ENCODE data around the gene TTC28.
"Not testable (repeated sequence)": the region's sequence is repeated elsewhere in the genome, so short reads cannot be mapped to it uniquely, and the experiment has no call there.

Gene TTC28

DNA sequence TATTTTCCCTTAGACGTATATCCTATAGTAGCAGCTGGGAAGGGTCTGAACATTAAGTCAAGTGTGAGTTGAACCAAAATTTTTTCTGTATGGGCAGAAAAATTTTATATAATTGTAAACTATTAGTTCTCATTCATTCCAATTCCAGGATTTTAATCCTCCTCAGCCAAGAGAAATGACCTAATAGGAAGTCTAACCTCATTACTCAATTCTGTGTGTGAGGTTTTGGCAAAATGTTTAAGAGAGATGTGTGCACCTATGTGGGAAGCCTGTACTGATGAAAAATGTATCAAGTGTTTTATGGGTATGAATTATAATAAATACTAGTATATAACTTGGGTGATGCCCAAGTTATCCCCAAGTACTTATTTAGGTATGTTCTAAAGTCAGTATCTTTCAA is 449.0 kb downstream of the TTC28 start:
- DNase-seq (ENCODE audit: low read depth in 3 of 3): no peak

DNA sequence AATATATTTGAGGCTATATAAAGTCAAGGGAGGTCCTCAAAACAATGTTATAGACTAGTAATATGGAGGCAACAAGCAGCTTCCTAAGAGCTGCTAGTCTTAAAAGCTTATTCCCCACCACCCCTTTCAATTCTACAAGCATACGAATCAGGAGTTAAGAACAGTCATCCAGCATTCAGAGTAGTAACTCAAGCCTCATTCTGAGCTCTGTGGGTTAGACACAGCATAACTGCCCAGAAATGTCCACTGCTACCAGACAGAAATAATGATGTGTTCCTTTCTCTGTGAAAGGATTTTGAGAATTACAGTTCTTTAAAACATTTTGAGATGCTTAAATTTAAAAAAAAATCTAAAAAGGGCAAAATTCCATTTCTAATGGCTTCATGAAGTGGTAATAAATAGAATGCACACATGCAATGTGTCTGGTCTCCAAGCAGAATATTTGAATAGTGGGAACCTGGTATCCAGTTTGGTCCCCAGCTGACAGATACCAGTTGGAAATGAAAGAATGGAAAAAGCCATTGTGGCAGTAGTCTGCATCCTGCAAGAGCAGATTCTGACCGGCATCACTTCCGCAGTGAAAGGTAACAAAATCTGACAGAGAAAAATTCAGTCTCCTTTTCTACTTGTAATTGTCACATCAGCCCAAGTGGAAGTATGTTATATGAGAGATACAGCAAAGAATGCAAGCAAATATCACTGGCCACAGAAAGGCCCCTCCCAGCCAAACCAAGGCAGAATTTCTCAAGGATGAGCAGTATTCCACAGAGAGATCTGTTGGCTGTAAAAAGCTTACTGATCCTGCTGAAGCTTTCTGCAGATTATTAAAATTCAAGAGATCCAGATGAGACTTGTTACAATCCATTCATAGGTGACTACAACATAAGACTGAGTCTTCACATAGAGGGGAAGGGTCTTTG is 449.8 kb downstream of the TTC28 start:
- no peak for DNase-seq (ENCODE audit: low read depth in 3 of 3)

DNA sequence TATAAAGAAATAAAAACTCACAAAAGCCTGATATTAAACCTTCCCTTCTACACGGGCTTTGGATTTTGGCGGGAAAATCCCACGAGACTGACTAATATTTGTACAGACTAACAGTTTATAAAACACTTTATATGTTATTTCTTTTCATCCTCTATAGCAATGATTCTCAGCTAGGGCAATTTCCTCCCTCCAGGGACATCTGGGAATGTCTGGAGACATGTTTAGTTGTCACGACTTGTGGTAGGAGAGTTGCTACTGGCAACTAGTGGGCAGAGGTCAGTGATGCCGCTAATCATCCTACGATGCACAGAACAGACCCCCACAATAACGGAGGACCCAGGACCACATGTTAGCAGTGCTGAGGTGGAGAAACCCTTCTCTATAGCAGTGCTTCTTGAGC is 455.8 kb downstream of the TTC28 start:
- no peak for DNase-seq (ENCODE audit: low read depth in 3 of 3)

DNA sequence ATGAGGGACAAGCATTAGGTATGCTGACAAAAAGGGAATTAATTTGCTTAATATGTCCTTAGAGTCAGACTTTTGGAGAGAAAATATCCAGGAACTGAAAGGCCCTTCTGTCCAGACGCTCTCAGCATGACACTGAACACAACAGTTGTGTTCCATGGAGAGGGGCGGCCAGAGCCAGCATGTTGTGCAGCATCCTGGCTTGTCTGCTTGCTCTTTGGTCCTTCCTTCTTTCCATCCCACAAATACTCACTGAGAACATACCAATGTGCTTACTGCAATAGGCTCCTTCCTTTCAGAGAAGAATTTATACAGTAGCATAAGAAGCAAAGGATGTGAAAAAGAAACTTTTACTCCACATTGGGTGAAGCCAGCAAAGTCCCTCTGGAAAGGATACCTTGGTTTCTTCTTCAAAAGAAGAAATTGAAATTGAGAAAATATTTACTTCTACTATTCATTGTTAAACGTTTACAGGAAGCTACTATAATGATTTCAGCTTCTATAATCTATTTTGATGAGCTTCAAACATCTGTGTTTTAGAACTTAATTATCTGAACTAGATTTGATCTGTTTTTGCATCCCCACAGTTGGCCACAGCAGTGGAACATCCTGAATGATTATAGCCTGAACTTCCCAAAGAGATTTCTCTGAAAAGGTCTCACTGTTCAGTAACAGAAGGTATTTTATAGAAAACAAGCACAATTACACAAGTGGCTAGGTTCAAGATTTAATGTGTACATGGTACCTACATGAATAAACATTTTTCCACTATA is 456.5 kb downstream of the TTC28 start:
- DNase-seq (ENCODE audit: low read depth in 3 of 3): no peak

DNA sequence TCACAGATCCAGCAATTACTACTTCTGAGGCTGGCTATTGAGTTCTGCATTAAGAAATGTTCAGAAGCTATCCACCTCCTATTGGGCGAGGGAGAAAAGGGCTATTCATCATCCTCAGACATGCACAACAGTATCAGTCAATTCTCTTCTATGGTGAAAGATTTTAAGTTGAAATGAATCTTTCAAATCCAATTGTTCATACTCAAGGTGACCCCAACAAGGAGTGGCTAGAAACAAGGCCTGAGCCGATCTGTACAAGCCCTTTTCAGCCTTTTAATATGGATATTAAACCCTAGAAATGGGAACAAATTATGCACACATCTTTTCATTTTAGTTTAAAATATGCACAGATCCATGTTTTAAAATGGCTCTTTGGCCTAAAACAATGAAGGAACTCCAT is 457.1 kb downstream of the TTC28 start:
- DNase-seq (ENCODE audit: low read depth in 3 of 3): no peak

DNA sequence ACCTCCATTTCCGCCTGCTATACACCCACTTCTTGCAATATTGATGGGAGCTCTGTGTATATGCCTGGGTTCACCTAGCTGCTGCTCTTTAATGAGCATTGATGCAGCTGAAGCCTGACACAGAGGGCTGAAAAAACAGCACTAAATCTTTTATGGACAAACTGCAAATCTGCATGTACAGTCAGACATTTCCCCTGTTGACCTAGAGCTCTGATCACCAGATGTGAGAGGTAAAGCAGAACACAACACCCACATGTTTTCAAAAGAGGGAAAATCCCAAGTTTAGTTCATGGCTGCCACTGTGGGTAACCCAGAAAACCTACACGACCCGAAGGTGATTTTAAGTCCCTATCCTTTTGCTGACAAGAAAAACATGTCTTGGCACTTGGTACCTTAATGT is 457.6 kb downstream of the TTC28 start:
- no peak for DNase-seq (ENCODE audit: low read depth in 3 of 3)

DNA sequence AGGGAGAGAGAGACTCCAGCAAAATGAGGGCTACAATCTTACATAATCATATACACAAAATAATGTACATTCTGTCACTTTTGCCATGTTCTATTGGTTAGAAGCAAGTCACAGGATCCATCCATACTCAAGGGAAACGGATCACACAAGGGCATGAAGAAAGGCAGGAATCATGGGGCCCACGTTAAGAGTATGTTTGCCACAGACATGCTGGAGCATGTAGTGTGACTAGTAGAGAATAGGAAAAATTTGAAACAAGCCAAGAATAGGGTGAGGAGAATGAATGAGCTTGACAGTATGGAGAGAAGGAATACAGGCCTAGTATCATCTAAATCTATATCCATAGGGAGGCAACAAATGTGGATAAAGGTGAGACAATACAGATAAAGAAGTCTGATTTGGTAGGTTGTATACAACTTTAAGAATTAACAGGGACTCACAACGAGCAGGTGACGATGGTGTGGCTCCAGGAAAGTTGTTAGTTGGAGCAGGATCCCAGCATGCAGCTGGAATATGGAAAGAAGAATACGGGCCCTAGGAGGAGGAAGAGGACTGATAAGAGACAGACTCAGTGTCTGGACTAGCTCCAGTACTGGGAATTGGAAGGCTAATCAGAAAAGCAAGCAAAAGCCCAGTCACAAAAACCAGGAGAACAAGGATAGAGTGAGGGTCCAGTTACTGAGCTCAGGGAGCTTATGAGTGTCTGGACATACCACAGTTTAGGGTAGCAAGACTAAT is 458.8 kb downstream of the TTC28 start:
- DNase-seq (ENCODE audit: low read depth in 3 of 3): no peak

DNA sequence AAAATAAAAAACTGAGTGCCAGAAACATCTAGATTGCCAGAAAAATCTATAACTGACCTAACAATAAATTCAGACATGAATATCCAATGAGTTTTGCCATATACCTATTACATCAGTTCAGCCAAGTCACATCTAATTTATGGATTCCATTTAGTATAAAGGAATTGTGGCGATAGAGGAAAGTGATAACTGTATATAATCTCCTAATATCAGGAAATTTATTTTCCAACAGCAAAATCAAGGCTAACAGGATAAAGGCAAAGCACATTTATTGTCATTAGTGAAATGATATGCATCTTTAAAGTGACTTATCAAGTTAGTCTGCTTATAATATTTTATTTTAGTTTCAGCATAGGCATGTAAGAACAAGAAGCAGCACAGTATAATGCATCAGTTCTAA is 462.4 kb downstream of the TTC28 start:
- no peak for DNase-seq (ENCODE audit: low read depth in 3 of 3)

DNA sequence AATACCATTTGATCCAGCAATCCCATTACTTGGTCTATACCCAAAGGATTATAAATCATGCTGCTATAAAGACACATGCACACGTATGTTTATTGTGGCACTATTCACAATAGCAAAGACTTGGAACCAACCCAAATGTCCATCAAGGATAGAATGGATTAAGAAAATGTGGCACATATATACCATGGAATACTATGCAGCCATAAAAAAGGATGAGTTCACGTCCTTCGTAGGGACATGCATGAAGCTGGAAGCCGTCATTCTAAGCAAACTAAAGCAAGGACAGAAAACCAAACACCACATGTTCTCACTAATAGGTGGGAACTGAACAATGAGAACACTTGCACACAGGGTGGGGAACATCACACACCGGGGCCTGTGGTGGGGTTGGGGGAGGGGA is 464.9 kb downstream of the TTC28 start:
- DNase-seq (ENCODE audit: low read depth in 3 of 3): not testable (repeated sequence)

DNA sequence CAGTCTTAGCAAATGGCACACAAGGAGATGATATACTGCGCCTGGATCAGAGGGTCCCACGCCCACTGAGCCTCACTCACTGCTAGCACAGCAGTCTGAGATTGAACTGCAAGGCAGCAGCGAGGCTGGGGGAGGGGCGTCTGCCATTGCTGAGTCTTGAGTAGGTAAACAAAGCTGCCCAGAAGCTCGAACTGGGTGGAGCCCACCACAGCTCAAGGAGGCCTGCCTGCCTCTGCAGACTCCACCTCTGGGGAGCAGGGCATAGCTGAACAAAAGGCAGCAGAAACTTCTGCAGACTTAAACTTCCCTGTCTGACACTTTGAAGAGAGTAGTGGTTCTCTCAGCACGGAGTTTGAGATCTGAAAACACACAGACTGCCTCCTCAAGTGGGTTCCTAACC is 470.2 kb downstream of the TTC28 start:
- not testable (repeated sequence) for DNase-seq (ENCODE audit: low read depth in 3 of 3)

DNA sequence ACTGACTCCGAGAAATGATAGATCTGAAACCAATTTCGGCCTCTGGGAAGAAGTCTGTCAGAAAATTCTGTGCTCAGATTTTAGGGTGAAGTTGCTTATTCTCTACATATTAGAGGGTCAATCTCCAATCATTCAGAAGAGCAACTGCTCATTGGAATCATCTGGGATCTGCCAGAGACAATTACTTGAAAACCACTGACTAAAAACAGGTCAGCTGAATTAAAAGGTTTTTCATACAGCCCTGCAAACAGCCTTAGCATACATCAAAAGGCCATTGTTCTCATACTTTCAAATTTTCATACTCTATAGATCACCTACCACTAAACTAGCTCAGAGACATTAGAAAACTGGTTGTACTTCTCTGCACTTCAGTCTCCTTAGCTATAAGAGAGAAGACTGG is 470.9 kb downstream of the TTC28 start:
- DNase-seq (ENCODE audit: low read depth in 3 of 3): no peak

DNA sequence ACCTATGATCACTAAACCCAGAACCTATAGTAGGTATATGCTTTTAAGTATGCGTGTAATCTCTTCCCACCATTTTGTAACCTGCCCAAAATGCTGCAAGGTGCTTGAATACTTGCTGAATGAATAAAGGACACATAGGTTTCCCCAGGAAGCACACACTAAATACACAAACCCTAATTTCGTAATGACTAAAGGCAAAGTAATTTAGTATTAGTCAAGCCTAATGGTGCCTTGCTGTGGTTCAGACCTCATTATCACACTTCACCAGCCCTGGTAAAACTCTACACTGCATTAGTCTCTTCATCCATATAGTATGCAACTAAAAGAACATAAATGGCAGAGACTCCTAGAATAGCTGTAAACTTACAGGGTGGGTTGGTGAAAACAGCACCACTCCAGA is 471.6 kb downstream of the TTC28 start:
- DNase-seq (ENCODE audit: low read depth in 3 of 3): no peak

DNA sequence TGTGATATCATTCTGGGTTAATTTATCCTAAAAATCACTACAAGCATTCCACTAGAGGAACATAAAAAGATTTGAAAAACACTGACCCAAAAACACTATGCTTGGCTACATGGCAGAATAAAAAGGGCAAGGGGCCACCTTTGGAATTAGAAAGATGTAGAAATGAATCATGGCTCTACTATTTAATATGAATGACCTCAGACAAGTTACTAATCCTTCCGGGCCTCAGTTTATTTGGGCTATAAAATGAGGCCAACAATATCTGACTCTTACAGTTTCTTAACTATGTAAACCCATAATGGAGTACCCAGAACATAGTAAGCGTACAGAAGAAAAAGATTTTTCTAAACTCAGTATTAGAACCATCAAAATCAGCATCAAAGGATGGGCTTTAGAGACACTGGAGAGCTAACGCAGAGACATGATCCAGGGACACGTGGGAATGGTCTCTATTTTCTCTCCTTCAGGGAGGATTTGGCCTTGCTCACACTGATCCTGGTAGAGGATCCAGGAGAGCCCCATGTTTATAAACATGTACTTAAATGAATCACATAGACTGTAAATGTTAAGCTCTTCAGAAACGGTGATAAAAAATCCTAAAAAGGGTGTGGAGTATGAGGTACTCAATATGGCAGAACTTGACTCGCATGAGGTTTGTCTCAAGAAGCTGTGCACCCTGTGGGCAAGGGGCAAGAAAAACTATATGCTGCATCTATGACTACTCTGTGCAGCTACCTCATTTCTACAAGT is 472.2 kb downstream of the TTC28 start:
- DNase-seq (ENCODE audit: low read depth in 3 of 3): no peak

DNA sequence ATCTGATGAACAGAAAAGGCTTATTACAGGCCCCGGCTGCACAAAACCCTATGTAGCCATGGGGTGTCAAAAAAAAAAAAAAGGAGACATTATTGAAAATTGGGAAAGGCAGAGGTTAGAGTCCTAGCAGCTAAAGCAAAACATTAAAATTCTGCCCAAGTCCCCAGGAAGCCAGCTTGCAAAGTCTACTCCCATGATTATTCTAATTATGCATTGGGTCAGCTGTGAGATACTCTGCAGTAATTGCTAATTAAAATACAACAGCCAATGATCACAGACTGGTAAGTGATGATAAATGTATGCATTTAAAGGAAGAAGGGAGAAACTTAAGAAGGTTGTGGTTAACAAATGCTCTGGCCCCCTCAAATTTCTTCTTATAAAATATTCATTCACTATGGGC is 473.7 kb downstream of the TTC28 start:
- no peak for DNase-seq (ENCODE audit: low read depth in 3 of 3)

DNA sequence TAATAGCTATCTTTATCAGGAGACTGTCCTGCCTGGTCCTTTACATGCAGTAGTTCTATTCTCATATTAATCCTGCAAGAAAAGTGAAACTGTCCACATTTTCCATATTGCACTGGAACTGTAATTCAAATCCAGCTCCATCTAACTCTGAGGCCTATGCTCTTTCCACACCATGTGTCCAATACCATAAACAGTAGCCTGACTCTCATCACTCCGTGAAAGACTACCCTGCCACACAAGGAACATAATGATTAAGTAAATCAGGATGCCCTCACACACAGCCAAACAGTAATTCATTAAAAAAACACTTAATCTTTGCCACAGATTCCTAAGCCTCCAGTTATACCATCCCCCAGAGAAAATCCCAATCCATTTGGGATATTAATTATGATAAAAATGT is 475.3 kb downstream of the TTC28 start:
- DNase-seq (ENCODE audit: low read depth in 3 of 3): no peak

DNA sequence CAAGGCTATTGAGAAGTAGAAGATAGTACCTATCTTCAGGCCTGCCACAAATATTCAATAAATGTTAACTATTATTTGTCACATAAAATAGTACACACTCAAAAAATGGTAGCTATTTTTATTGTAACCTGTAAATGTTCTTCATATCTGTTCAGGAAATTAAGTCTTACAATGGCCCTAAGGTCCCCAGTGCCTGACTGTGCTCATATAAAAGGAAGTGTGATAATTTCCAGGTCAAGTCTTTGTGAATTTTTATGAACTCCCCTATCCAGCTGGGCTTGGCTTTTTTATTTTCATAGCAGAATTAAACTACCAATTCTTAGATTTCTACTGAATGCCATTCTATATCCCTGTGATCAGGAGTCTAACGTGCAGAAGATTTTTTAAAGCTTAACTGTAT is 476.4 kb downstream of the TTC28 start:
- DNase-seq (ENCODE audit: low read depth in 3 of 3): no peak

DNA sequence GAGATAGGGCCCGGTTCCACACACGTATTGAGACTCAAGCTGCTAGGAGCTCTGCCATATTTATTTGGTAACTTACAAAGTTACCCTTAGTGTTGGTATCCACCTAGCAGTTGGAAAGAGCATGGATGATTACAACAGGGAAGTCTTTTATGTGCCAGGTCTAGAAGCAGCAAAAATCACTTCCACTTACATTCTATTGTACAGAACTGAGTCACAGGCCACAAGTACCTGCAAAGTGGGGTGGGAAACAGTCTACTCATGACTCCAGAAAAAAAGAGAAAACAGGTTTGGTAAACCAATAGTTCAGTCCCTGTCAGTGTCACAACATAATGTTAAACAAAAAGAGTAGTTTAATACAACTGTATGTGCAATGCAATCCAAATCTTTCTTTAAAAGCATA is 480.9 kb downstream of the TTC28 start:
- no peak for DNase-seq (ENCODE audit: low read depth in 3 of 3)

DNA sequence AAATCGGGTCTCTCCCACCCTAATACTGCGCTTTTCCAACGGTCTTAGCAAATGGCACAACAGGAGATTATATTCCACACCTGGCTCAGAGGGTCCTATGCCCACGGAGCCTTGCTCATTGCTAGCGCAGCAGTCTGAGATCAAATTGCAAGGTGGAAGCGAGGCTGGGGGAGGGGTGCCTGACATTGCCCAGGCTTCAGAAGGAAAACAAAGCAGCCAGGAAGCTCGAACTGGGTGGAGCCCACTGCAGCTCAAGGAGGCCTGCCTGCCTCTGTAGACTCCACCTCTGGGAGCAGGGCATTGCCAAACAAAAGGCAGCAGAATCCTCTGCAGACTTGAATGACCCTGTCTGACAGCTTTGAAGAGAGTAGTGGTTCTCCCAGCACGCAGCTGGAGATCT is 488.1 kb downstream of the TTC28 start:
- DNase-seq (ENCODE audit: low read depth in 3 of 3): not testable (repeated sequence)

DNA sequence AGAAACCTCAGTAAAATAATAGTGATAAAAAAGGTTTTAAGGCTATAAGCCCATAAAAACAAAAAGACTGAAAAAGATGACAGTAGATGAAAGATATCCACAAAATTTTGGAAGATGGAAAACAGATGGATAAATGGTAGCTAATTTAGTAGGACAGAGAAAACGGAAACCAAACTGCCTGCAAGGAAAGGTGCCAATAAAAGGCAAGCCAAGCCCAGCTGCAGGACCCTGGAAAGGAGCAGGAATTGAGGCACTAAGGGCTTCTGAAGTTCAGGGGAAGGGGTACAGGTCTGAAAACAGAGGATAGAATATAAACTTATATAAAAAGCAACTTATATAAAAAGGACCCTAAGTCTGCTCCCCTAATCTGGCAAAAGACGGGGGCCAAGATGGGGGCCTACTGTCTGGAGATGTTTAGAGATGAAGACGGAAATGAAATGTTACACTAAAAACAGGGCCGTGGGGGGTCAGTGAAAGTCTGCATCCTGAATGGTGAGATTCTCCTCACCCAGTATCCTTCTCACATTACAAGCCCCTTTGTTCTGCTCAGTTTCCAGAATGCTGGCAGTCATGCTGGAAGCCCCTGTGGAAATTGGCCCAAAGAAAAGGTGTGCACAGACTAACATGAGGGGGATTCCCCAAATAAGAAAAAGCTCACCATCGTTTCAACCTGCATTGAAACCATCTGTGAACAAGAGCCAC is 491.3 kb downstream of the TTC28 start:
- no peak for DNase-seq (ENCODE audit: low read depth in 3 of 3)

DNA sequence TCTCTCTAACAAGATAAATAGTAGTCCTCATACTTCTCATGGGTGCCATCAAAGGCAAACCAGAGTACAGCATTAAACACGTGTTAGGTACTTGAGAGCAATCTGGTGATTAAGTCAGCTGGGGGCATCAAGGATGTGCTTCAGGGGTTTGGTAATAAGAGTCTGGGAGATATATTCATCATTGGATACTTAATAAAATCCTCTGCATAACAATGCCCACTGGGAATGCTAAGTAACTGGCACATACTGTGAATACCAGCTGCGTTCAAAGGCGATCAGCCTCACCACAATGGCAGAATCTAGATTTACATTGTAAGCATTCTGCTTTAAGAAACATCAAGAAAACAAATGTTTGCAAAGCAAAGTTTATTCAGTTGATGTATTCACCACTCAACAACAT is 492.0 kb downstream of the TTC28 start:
- DNase-seq (ENCODE audit: low read depth in 3 of 3): no peak

DNA sequence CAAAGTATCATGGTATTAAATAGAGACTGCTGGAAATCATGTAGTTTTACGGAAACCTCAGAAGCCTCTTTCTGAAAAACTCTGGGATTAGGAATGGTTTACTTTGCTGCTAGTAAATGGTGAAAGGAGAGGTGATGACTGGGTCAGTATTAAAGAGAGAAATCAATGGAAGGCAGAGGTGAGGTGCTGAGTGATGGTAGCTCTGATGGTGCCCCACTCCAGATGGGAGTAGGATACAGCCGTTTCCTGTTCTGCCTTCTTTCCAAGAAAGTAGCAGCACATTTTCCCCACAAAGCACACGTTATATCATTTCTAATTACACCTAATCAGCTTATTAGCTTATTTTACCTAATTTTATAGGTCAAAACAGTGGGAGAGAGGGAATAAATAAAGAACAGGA is 493.0 kb downstream of the TTC28 start:
- DNase-seq (ENCODE audit: low read depth in 3 of 3): no peak
